ENCODE results near the gene MYCBP. TPM values are rescaled to one million over a fixed set of nuclear protein-coding genes. Genes with fewer than 3 reads are reported as not detected.

MYCBP gene
- total RNA-seq, 1 donor from 2014 or later, result 14.5 TPM

DNA sequence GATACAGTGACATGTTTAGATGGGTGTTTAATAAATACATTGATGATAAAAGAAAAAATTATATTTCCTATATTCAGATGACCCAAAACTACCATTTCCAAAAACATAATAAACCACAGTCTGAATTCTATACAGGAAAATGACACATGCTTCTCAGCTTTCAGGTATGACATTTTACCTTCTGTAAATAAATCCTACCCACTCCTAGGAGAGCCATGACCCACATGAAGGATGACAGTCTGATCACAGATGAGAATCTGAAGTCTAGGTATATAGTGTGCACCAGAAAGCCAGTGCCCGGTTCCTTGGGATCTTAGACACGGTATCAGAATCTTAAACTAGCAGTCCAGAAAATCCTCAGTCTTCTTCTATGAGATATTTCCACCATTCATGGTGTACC is 11.9 kb upstream of the MYCBP start:
- Histone ChIP-seq H3K36me3 (peaks cover 5% of the 10 kb centered on the region), H3K4me1 (peaks cover 6% of the 10 kb centered on the region), H3K27me3 (ENCODE audit: low read depth) (no peaks in the 10 kb centered on the region), H3K9me3 (replicated peaks) (no peaks in the 10 kb centered on the region), H3K4me3 (no peak overlapping the region), H3K27ac (replicated peaks) (no peak overlapping the region)
- intact Hi-C loops (cut with micrococcal nuclease), result no loop called here
- TF ChIP-seq, protein P1, sequence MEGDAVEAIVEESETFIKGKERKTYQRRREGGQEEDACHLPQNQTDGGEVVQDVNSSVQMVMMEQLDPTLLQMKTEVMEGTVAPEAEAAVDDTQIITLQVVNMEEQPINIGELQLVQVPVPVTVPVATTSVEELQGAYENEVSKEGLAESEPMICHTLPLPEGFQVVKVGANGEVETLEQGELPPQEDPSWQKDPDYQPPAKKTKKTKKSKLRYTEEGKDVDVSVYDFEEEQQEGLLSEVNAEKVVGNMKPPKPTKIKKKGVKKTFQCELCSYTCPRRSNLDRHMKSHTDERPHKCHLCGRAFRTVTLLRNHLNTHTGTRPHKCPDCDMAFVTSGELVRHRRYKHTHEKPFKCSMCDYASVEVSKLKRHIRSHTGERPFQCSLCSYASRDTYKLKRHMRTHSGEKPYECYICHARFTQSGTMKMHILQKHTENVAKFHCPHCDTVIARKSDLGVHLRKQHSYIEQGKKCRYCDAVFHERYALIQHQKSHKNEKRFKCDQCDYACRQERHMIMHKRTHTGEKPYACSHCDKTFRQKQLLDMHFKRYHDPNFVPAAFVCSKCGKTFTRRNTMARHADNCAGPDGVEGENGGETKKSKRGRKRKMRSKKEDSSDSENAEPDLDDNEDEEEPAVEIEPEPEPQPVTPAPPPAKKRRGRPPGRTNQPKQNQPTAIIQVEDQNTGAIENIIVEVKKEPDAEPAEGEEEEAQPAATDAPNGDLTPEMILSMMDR (IDR thresholded peaks at IDR 0.05; ENCODE audit: borderline replicate concordance), result no peak
- no peak for DNase-seq

DNA sequence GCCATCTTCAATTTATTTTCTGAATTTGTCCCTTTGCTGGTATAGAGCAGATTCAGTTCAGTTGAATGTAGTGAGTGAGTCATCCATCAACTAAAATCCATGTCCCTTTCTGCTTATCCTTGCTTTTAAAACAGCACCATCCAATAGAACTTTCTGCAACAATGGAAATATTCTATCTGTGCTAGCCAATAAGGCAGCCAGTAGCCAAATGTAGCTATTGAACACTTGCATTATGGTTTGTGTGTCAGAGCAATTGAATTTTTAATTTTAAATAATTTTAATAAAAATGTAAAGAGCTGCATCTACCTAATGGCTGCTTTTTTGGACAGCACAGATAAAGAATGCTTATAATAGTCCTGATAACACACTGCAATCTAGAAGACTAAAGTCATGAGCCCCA is 8.3 kb upstream of the MYCBP start, which contains the start of gene GJA9:
Gene GJA9, minus strand, starts transcription at position 101 of the 400 bp plus-strand sequence. CDS start 5,489 bp downstream, outside the sequence.
- DNase-seq, result no peak
- Histone ChIP-seq H3K27ac (replicated peaks) (no peak within 1 kb of the TSS), H3K4me1 (peaks cover 6% of the 10 kb centered on the region), H3K27me3 (ENCODE audit: low read depth) (no peaks in the 10 kb centered on the region), H3K9me3 (replicated peaks) (no peaks in the 10 kb centered on the region), H3K36me3 (no peaks in the 10 kb centered on the region), H3K4me3 (no peak within 1 kb of the TSS)
- intact Hi-C loops (cut with micrococcal nuclease), result no loop called here
- TF ChIP-seq, protein P1 (IDR thresholded peaks at IDR 0.05; ENCODE audit: borderline replicate concordance), result no peak

DNA sequence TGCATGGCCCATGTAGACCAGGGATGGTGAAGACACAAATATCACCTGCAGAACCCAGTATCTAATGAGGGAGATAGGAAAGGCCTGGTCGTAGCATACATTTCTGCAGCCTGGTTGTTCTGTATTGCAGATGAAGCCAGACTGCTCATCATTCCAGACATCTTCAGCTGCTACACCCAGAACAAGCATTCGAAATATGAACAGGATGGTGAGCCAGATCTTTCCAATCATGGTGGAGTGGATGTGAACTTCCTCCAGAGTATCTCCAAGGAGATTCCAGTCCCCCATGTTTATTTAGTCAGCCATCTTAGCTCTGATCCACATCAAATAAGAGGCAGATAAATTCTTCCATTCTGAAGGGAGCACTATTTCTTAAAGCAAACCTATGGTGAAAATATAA is 2.7 kb upstream of the MYCBP start:
- no peaks in the 10 kb centered on the region for H3K36me3 ChIP-seq
- no peak overlapping the region for H3K27ac ChIP-seq (replicated peaks)
- TF ChIP-seq, protein P1 (IDR thresholded peaks at IDR 0.05; ENCODE audit: borderline replicate concordance), result no peak
- H3K4me3 ChIP-seq, result no peak overlapping the region
- intact Hi-C loops (cut with micrococcal nuclease), result no loop called here
- H3K9me3 ChIP-seq (replicated peaks), result no peaks in the 10 kb centered on the region
- no peaks in the 10 kb centered on the region for H3K27me3 ChIP-seq (ENCODE audit: low read depth)
- peaks cover 42% of the 10 kb centered on the region for H3K4me1 ChIP-seq
- DNase-seq, result no peak

DNA sequence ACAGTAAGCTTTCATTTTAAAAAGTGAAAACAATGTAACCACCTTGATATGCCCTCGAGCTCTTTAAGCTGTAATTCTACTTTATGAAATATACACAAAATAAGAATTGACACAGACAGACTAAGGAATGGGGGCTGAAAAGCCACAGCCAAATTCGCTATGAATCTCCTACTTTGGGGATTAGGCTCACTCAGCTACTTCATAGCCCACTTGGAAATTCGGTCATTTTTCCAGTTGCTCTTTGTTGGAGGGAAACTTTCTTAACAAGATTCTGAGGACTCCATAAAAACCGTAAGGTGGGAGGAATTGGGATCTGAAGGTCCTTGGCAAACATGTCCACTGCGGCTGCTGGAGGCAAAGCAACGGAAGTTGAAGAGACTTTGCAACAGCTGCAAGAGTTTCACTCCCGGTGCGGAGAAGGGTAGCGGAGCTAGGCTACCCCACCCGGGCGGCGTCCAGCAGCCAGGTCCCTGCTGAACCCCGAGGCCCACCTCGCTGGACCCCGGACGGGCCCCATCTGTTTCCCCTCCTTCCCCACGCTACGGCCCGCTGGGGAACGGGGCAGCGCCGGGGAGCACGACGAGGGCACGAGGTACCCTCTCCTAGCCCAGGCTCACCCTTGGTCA is 634 bp downstream of the MYCBP start:
- intact Hi-C loops (cut with micrococcal nuclease), result no loop called here
- TF ChIP-seq, protein P1 (IDR thresholded peaks at IDR 0.05; ENCODE audit: borderline replicate concordance), result no peak
- H3K36me3 ChIP-seq, result no peaks in the 10 kb centered on the region
- no peaks in the 10 kb centered on the region for H3K9me3 ChIP-seq (replicated peaks)
- DNase-seq, result no peak
- no peaks in the 10 kb centered on the region for H3K27me3 ChIP-seq (ENCODE audit: low read depth)
- H3K27ac ChIP-seq (replicated peaks), result peak overlapping the region; percentile 90
- H3K4me1 ChIP-seq, result peaks cover 48% of the 10 kb centered on the region
- H3K4me3 ChIP-seq, result peak overlapping the region; percentile 86

- Histone ChIP-seq H3K9me3 (replicated peaks) (no peaks in the 10 kb centered on the region), H3K36me3 (peaks cover 5% of the 10 kb centered on the region), H3K4me3 (no peak overlapping the region), H3K27ac (replicated peaks) (no peak overlapping the region), H3K4me1 (peaks cover 49% of the 10 kb centered on the region), H3K27me3 (ENCODE audit: low read depth) (no peaks in the 10 kb centered on the region)
- TF ChIP-seq, protein P1 (IDR thresholded peaks at IDR 0.05; ENCODE audit: borderline replicate concordance), result no peak
- intact Hi-C loops (cut with micrococcal nuclease), result no loop called here
- no peak for DNase-seq
Measured at GRCh38 chr1:38870996-38871395, 2.2 kb downstream of the MYCBP start.

All from left ventricle myocardium inferior (tissue), 1 donor.